Heart right ventricle (tissue), 16 donors: Measurements from ENCODE around the gene ABLIM1. TPM values are rescaled to one million over a fixed set of nuclear protein-coding genes. Genes with fewer than 3 reads are reported as not detected.
A peak's percentile ranks its signal among the peaks of the same experiment; 100 is the strongest.

ENCODE experiments used
- ATAC-seq, 8 donors: fragments of 200-7000 bp; cut with Tn5 transposase; one replicate each; pipeline ENCODE4 v1.9.1; 2020; ENCODE audit warnings: mild to moderate bottlenecking in 8 of 8, moderate library complexity in 8 of 8, moderate number of reproducible peaks in 1 of 8
- DNase-seq, 2 donors: peaks; one replicate each; pipeline ENCODE4 v3.0.0-alpha.2; 2020
- H3K27ac ChIP-seq, 10 donors: fragments of 200-600 bp; sonication (generic) in 2 of 10; one replicate each; pipeline versions ENCODE4 v1.5.0 to v1.8.0; 2020 to 2022; ENCODE audit warnings: mild to moderate bottlenecking in 3 of 10
- H3K27me3 ChIP-seq, 7 donors: fragments of 200-600 bp; one replicate each; pipeline ENCODE4 v1.8.0; 2021 to 2022; ENCODE audit warnings: mild to moderate bottlenecking in 2 of 7
- H3K36me3 ChIP-seq, 9 donors: fragments of 200-600 bp; sonication (generic) in 1 of 9; one replicate each; pipeline versions ENCODE4 v1.5.0 to v1.8.0; 2020 to 2022; ENCODE audit warnings: mild to moderate bottlenecking in 2 of 9
- H3K4me1 ChIP-seq, 9 donors: fragments of 200-600 bp; sonication (generic) in 1 of 9; one replicate each; pipeline versions ENCODE4 v1.5.0 to v1.8.0; 2020 to 2022; ENCODE audit warnings: mild to moderate bottlenecking in 4 of 9
- H3K4me3 ChIP-seq, 10 donors: fragments of 200-600 bp; sonication (generic) in 2 of 10; one replicate each; pipeline versions ENCODE4 v1.5.0 to v1.8.0; 2020 to 2022; ENCODE audit warnings: mild to moderate bottlenecking in 7 of 10, moderate library complexity in 2 of 10
- H3K9me3 ChIP-seq, 11 donors: fragments of 200-600 bp in 10 of 11; sonication (generic) in 2 of 11; one replicate each; pipeline versions ENCODE4 v1.5.0 to v1.8.0; 2013 to 2022; ENCODE audit warnings: mild to moderate bottlenecking in 2 of 11, control low read depth in 1 of 11, moderate library complexity in 1 of 11
- CTCF ChIP-seq, 9 donors: fragments of 200-600 bp; sonication (generic) in 2 of 9; IDR thresholded peaks; one replicate each; pipeline versions ENCODE4 v1.5.0 to v1.8.0; 2021 to 2022; ENCODE audit warnings: antibody characterized with exemption in 9 of 9, mild to moderate bottlenecking in 5 of 9, moderate library complexity in 1 of 9
- WGBS, 2 donors: extraction: QIAGEN DNeasy Blood & Tissue Kit; methylation state at CpG; one replicate each; pipeline ENCODE4 v1.1.7; 2013; ENCODE audit warnings: inconsistent platforms in 1 of 2; 5-methylcytosine and 5-hydroxymethylcytosine counted together
- intact Hi-C, 10 donors: fragments of 100-400 bp; cut with DNase I; formaldehyde crosslinking; loops; one replicate each; pipeline versions ENCODE4 v1.11.1 to v1.14.2; 2022
- polyA plus RNA-seq, 2 donors: library from polyadenylated mRNA; stranded (reverse); fragments of 200-250 nt; gene quantifications; one replicate each; pipeline ENCODE4 v1.2.3, GENCODE V29; 2013
- total RNA-seq, 10 donors: library from RNA; stranded (reverse); fragmentation: NEBNext Ultra II Directional in 3 of 10; extraction: Animal tissue kit (Norgen Biotek cat#: 25700) in 3 of 10; gene quantifications; one replicate each; pipeline versions ENCODE4 v1.2.1 to v1.2.4, GENCODE V29; 2021 to 2023
- donor health status: Arrhythmogenic right ventricular cardiomyopathy.
- donor health status: ischemic (EF 13 %, LVEDD 7.1; RV severe dilation, severe dysfunction).
- donor health status: healthy with polysubstance abuse.
- donor health status: DM: no; HTN: yes; CAD: no.
- donor health status: DM: no; HTN: no; CAD: no.
- donor health status: ischemic (EF 25% LVEDD 6.9; RV normal size, moderate dysfunction).
- donor health status: ischemic (EF 25% LVEDD 5.7; RV mildly dilated, moderate dysfunction).
- donor health status: healthy.
- donor health status: DM: yes; HTN: yes; CAD: no.
- donor health status: Ischemic cardiomyopathy.
- donor health status: ischemic (EF 35%, LVEDD 5.7; RV mildly dilated, moderate dysfunction).
- donor health status: nonischemic (EF 11% LVEDD 7.7; RV severe dilation, severe dysfunction).
- donor health status: DM: yes; HTN: yes; CAD: no.
- donor health status: PGD.
- donor health status: ischemic (EF 29% LVEDD 5.4; RV normal size, mild dysfunction).
- donor health status: nonischemic (EF 23%, LVEDD 6.1; RV moderate dilation, normal function).

Gene ABLIM1
- total and polyA plus RNA-seq, 12 donors: 119 to 816 (median 600) TPM

GRCh38 chr10:114412907-114413797 is 244.9 kb downstream of the ABLIM1 start:
- H3K36me3 ChIP-seq: no peaks in the 10 kb centered on the region
- peaks cover 0 to 3% (median 0%) of the 10 kb centered on the region in 7 donors for H3K27me3 ChIP-seq
- peak; percentile 53 to 59 for DNase-seq
- H3K27ac ChIP-seq: peak overlapping the region in 7 of 10 donors; percentile 6 to 61 (median 28)
- H3K4me3 ChIP-seq: no peak overlapping the region
- TF ChIP-seq CTCF (IDR thresholded peaks at IDR 0.05): no peak
- WGBS, 2 donors: 20 to 22% methylated on average over 9 of the region's 9 CpGs
- no peaks in the 10 kb centered on the region for H3K9me3 ChIP-seq
- H3K4me1 ChIP-seq: peaks cover 0 to 29% (median 14%) of the 10 kb centered on the region in 9 donors
- ATAC-seq: peak; percentile 79 to 98 (median 92)
- intact Hi-C loops: no loop called here

- no peaks in the 10 kb centered on the region for H3K36me3 ChIP-seq
- ATAC-seq: no peak
- WGBS, 2 donors: 53 to 57% methylated on average over 5 of the region's 5 CpGs
- DNase-seq: no peak
- H3K9me3 ChIP-seq: no peaks in the 10 kb centered on the region
- H3K4me1 ChIP-seq: peaks cover 2 to 38% (median 23%) of the 10 kb centered on the region in 9 donors
- no peak for TF ChIP-seq CTCF (IDR thresholded peaks at IDR 0.05)
- intact Hi-C loops: no loop called here
- H3K27me3 ChIP-seq: peaks cover 0 to 18% (median 2%) of the 10 kb centered on the region in 7 donors
- H3K4me3 ChIP-seq: no peak overlapping the region
- no peak overlapping the region for H3K27ac ChIP-seq
Observed at GRCh38 chr10:114408968-114409444, 249.1 kb downstream of the ABLIM1 start.

GRCh38 chr10:114408112-114408967 is 249.7 kb downstream of the ABLIM1 start:
- no peak for DNase-seq
- intact Hi-C loops: no loop called here
- Histone ChIP-seq H3K27me3 (peaks cover 0 to 24% (median 8%) of the 10 kb centered on the region in 7 donors), H3K36me3 (no peaks in the 10 kb centered on the region), H3K9me3 (no peaks in the 10 kb centered on the region), H3K4me3 (no peak overlapping the region), H3K4me1 (peaks cover 2 to 40% (median 25%) of the 10 kb centered on the region in 9 donors), H3K27ac (no peak overlapping the region)
- no peak for TF ChIP-seq CTCF (IDR thresholded peaks at IDR 0.05)
- 87 to 90% methylated on average over 12 of the region's 12 CpGs for whole genome bisulfite sequencing, 2 donors
- ATAC-seq: no peak

GRCh38 chr10:114406455-114406854 is 251.6 kb downstream of the ABLIM1 start:
- Histone ChIP-seq H3K9me3 (no peaks in the 10 kb centered on the region), H3K36me3 (no peaks in the 10 kb centered on the region), H3K4me3 (no peak overlapping the region), H3K27me3 (peaks cover 0 to 43% (median 8%) of the 10 kb centered on the region in 7 donors), H3K4me1 (peaks cover 2 to 44% (median 23%) of the 10 kb centered on the region in 9 donors), H3K27ac (no peak overlapping the region)
- WGBS, 2 donors: 91 to 97% methylated on average over 1 of the region's 1 CpG
- no peak for ATAC-seq
- intact Hi-C loops: no loop called here
- DNase-seq: no peak
- no peak for TF ChIP-seq CTCF (IDR thresholded peaks at IDR 0.05)
